ENCODE results near the gene OR51G2. TPM values are rescaled to one million over a fixed set of nuclear protein-coding genes. Genes with fewer than 3 reads are reported as not detected.

The OR51G2 gene
- total RNA-seq, 1 donor from 2014 or later = not detected

- no peaks in the 10 kb centered on the region for H3K27me3 Mint-ChIP-seq (ENCODE audit: low read depth)
- peaks cover 19% of the 10 kb centered on the region for H3K4me1 Mint-ChIP-seq (ENCODE audit: low read depth)
- H3K4me3 Mint-ChIP-seq (ENCODE audit: unreplicated experiment) = no peak overlapping the region
- peak overlapping the region; percentile 60 for H3K27ac Mint-ChIP-seq (ENCODE audit: unreplicated experiment)
- no peaks in the 10 kb centered on the region for H3K36me3 Mint-ChIP-seq (ENCODE audit: low read depth)
- no peak for DNase-seq (ENCODE audit: low spot score)
- H3K9me3 Mint-ChIP-seq (ENCODE audit: low read depth) = no peaks in the 10 kb centered on the region
- no peak for TF ChIP-seq CTCF (IDR thresholded peaks at IDR 0.05)
These were observed 38.0 kb downstream of the OR51G2 start for GRCh38 chr11:4881188-4881587.

GRCh38 chr11:4865855-4866254 is 53.3 kb downstream of the OR51G2 start:
- Mint-ChIP-seq H3K9me3 (ENCODE audit: low read depth) (no peaks in the 10 kb centered on the region), H3K27me3 (ENCODE audit: low read depth) (peaks cover 7% of the 10 kb centered on the region), H3K4me3 (ENCODE audit: unreplicated experiment) (no peak overlapping the region), H3K36me3 (ENCODE audit: low read depth) (no peaks in the 10 kb centered on the region), H3K4me1 (ENCODE audit: low read depth) (no peaks in the 10 kb centered on the region), H3K27ac (ENCODE audit: unreplicated experiment) (no peak overlapping the region)
- DNase-seq (ENCODE audit: low spot score) = no peak
- TF ChIP-seq CTCF (IDR thresholded peaks at IDR 0.05) = no peak

DNA sequence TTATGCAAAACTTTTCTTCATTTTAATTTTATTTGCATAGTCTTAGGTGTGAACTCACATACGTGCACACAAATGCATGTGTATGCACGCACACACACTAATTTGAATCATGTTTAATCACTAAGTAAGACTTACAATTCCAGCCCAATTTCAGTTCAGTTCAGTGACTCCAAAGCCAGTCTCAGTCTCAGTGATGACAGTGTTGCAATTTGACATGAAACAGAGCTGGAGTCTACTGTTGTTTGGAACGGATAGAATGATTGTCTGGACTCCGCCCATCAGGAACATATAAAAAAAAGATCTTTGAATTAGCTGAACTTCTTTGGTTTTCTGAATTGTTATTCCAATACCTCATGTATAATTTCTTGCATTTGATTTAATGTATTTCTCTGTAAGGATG is 55.3 kb downstream of the OR51G2 start:
- DNase-seq (ENCODE audit: low spot score) = no peak
- H3K4me3 Mint-ChIP-seq (ENCODE audit: unreplicated experiment) = no peak overlapping the region
- no peak for TF ChIP-seq CTCF (IDR thresholded peaks at IDR 0.05)
- no peak overlapping the region for H3K27ac Mint-ChIP-seq (ENCODE audit: unreplicated experiment)
- no peaks in the 10 kb centered on the region for H3K4me1 Mint-ChIP-seq (ENCODE audit: low read depth)
- no peaks in the 10 kb centered on the region for H3K36me3 Mint-ChIP-seq (ENCODE audit: low read depth)
- H3K27me3 Mint-ChIP-seq (ENCODE audit: low read depth) = peaks cover 7% of the 10 kb centered on the region
- H3K9me3 Mint-ChIP-seq (ENCODE audit: low read depth) = peaks cover 10% of the 10 kb centered on the region

Other genes starting within 250 kb of the OR51G2 start
- 0.97 to 3.2 TPM (median 3.1 TPM) in 3 replicates for gene OR51E2, start 221.5 kb downstream of the OR51G2 start, total RNA-seq
- gene MMP26, start 214.6 kb downstream of the OR51G2 start, total RNA-seq = not detected in 3 replicates
- not detected in 3 replicates for gene OR51F1, start 149.4 kb downstream of the OR51G2 start, total RNA-seq
- not detected in 3 replicates for gene OR52R1, start 115.0 kb downstream of the OR51G2 start, total RNA-seq
- not detected in 3 replicates for gene OR51F2, start 98.0 kb downstream of the OR51G2 start, total RNA-seq
- gene OR51S1, start 70.1 kb downstream of the OR51G2 start, total RNA-seq = not detected in 3 replicates
- not detected in 3 replicates for gene OR51T1, start 37.5 kb downstream of the OR51G2 start, total RNA-seq
- not detected in 3 replicates for gene OR51A7, start 15.6 kb downstream of the OR51G2 start, total RNA-seq
- not detected in 3 replicates for gene OR51G1, start 5.0 kb upstream of the OR51G2 start, total RNA-seq
- not detected in 3 replicates for gene OR51A4, start 28.3 kb upstream of the OR51G2 start, total RNA-seq
- not detected in 3 replicates for gene OR51A2, start 36.4 kb upstream of the OR51G2 start, total RNA-seq
- gene OR51L1, start 75.5 kb upstream of the OR51G2 start, total RNA-seq = not detected in 3 replicates
- gene OR52J3, start 127.2 kb upstream of the OR51G2 start, total RNA-seq = not detected in 3 replicates
- not detected in 3 replicates for gene OR52E2, start 140.3 kb upstream of the OR51G2 start, total RNA-seq
- not detected in 3 replicates for gene OR52E1, start 150.2 kb upstream of the OR51G2 start, total RNA-seq
- not detected in 3 replicates for gene OR52A5, start 219.0 kb upstream of the OR51G2 start, total RNA-seq
- not detected in 3 replicates for gene OR52A1, start 235.4 kb upstream of the OR51G2 start, total RNA-seq